HG03097 (cell line): ENCODE results near the gene EZR.

Experiments used
- ATAC-seq: cut with Tn5 transposase; IDR thresholded peaks from one replicate; pipeline ENCODE4 v1.9.1; 2021; ENCODE audit not compliant: unreplicated experiment, low FRiP score

Gene EZR

DNA sequence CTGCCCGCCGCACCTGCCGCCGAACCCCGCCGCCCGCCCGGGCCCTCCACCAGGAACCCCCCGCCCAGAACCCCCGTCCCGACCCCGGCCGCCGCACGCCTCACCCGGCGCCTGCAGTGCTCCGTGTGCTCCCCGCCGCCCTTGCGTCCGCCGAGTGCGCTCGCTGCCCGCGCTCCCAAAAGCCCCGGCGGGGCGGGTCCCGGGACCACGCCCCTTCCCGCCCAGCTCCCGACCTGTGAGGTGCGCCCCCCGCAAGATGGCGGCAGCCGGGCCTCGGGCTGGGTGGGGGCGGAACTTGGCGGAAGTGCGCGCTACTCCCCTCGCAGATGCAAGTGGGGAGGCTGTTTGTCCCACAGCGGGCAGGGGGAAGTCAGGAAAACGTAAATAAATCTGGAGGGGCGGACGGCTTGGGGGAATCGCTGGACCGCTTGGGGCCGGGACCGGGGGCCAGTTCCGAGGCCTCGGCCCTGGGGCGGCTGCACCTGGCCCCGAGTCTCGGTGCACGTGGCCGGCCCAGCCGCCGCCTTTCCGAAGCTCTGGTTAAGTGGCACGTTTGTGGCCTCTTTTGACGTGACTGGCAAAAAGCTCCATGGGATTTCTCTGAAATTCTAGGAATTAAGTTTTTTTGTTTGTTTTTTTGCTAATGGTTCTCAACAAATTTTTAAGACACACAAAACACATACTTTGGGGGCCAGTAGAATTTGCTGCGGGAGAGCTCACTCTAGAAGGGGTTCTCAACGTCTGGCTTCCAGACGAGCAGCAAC, at the start of gene EZR:
EZR (minus strand) TSS at position 156 of the 764 bp plus-strand sequence. CDS start 1,275 bp downstream, outside the sequence.
- ATAC-seq = peak; percentile 45

- ATAC-seq = no peak
Measured at GRCh38 chr6:158868122-158868480, 48.9 kb upstream of the EZR start.

DNA sequence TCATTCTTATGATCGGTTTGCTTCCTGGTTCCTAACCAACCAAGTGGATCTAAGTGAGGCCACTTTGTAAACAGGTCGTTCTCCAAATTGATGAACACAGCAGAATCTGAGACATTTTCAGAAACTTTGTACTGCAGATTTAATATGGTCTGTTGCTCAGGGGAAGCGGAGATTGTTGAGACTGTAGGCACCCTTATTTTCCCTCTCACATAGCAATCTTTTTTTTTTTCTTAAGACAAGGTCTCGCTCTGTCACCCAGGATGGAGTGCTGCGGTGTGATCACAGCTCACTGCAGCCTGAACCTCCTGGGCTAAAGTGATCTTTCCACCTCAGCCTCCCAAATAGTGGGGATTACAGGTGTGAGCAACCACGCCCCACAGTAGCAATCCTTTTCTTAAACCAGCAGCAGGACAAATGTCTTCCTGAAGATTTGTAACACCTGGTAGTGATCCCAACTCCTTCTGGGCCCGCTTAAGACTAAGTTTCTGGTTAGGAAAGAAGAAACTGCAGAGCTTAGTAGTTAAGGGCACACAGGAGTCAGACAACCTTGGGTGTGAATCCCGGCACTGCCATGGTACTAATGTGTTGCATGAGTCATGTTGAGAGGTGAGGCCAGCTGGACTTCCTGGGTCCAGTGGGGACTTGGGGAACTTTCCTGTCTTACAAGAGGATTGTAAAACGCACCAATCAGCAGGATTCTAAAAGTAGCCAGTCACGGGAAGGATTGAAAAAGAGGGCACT, 48.4 kb upstream of the EZR start:
- no peak for ATAC-seq

DNA sequence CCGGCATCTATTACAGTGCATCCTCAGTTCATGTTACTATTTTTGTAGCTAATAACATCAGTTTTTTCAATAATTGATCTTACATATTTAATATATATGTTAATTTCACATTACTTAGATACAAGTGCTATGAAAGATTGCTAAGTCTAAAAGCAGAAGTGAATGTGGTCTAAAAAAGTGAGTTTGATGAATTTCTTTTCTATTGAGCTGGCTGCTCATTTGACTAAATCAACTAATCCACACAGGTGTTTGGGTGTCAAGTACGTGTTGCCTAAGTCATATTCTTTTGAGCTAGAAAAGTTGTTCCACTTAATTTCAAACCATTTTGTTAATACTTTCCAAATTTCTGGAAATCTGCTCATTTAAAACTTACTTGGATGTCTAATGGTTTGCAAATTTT, 46.6 kb upstream of the EZR start:
- no peak for ATAC-seq

- ATAC-seq = no peak
Measured at GRCh38 chr6:158863646-158864045, 44.5 kb upstream of the EZR start.

- no peak for ATAC-seq
Measured at GRCh38 chr6:158861686-158862381, 42.7 kb upstream of the EZR start.

- no peak for ATAC-seq
Measured at GRCh38 chr6:158860279-158860865, 41.2 kb upstream of the EZR start.

DNA sequence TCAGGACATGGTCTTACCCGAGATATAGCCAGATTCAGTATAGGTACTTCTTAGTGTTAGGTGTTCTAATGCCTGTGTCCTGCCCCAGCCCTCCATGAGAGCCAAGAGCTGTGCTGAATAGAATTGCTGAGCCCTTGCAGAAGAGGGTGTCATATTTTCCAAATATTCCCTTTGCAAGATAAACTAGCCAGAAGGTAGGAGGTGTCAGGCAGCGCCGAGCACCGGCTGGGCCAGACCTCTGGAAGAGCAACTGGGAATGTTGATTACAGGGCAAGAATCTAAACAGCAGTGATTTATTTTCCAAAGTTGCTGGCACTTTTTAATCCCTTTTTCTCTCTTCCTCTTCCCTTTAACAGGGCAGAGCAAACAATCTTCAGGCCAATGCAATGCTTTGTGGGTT, 37.1 kb upstream of the EZR start:
- ATAC-seq = no peak

- no peak for ATAC-seq
Measured at GRCh38 chr6:158854214-158855101, 35.3 kb upstream of the EZR start.

DNA sequence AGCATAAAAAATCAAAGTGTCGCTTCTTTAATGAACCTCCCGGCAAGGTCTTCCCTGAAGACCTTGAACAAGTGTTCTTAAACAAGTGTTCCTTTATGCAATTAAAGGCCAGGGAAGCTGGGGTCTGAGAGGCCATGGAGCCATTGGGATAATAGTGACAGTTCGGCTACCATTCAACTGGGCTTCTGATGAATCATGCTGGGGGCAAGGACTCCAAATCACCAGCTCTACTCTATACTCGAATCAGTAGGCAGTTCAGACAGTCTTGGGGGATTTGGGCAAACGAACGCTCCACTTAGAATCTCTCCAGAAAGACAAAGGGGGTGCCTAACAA, 34.7 kb upstream of the EZR start:
- ATAC-seq = no peak

DNA sequence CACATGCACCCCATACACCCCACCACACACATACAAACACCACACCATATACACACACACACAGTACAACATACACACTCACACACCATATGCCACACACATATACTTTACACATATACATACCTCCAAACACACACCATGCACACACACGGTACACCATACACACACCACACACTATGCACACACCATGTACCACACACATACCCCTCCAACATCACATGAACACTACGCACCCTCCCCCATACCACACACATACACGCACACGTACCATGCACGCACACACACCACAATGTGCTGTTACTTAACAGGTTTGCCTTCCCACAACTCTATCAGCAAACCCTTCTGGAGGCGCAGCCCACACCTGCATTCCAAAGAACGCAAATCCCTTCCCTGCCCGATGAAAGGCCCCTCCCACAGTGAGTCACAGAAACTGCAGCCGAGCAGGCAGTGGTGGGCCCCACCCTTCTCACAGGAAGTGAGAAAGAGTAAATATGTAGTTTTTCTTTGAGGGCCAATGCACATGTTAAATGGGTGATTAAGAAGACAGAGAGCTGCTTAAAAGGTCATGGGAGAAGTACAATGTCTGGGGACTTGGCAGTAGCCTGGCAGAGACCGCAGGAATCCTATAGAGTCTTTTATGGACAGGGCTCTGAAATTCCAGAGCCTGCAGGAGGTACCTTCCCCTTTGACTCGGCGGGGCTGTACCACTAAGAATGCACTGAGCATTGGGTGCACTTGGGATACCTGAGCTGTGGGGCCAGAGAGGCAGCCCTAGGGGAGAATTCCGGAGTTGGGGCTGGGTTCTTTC, 34.1 kb upstream of the EZR start:
- ATAC-seq = peak; percentile 71

- ATAC-seq = no peak
Measured at GRCh38 chr6:158852312-158853071, 33.3 kb upstream of the EZR start.

GRCh38 chr6:158850807-158851115, 31.6 kb upstream of the EZR start:
- no peak for ATAC-seq

- ATAC-seq = no peak
Measured at GRCh38 chr6:158849899-158850806, 31.0 kb upstream of the EZR start.

GRCh38 chr6:158848490-158848895, 29.3 kb upstream of the EZR start:
- ATAC-seq = no peak

DNA sequence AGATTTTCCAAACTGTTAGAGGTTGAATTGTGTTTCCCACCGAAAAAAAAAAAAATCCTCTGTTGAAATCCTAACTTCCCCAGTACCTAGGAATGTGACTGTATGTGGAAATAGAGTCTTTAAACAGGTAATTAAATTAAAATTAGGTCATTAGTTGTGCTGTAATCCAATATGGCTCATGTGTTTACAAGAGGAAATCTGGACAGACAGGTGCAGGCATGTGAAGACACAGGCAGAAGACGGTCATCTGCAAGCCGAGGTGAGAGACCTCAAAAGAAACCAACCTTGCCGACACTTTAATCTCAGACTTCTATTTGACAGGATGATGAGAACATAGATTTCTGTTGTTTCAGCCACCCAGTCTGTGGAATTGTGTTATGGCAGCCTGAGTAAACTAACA, 28.6 kb upstream of the EZR start:
- ATAC-seq = no peak

GRCh38 chr6:158847012-158847529, 27.9 kb upstream of the EZR start:
- no peak for ATAC-seq
